Fibroblast of lung (primary cell): ENCODE data around the gene KCNQ2. TPM values are rescaled to one million over a fixed set of nuclear protein-coding genes. Genes with fewer than 3 reads are reported as not detected.

ENCODE experiments used
- DNase-seq, 2 donors: peaks; one replicate each; pipeline versions ENCODE4 v3.0.0 to v3.0.0-alpha.2; 2010; ENCODE audit warnings: low read depth in 2 of 2
- H2AFZ ChIP-seq: 2 replicates; pipeline ENCODE4 v1.5.1; 2012; ENCODE audit warnings: low read length, control low read depth, inconsistent platforms
- H3K27ac ChIP-seq: 2 replicates; pipeline ENCODE4 v1.5.1; 2011; ENCODE audit warnings: low read length, control low read depth; ENCODE audit not compliant: insufficient read depth
- H3K27me3 ChIP-seq: 2 replicates; pipeline ENCODE4 v1.5.1; 2011; ENCODE audit warnings: mild to moderate bottlenecking, low read length; ENCODE audit not compliant: control insufficient read depth, insufficient read depth
- H3K36me3 ChIP-seq: 2 replicates; pipeline ENCODE4 v1.5.1; 2011; ENCODE audit warnings: low read length; ENCODE audit not compliant: control insufficient read depth, insufficient read depth
- H3K4me1 ChIP-seq: 2 replicates; pipeline ENCODE4 v1.5.1; 2011; ENCODE audit warnings: low read length; ENCODE audit not compliant: control insufficient read depth, insufficient read depth; ENCODE audit errors: extremely low read depth
- H3K4me2 ChIP-seq: 2 replicates; pipeline ENCODE4 v1.5.1; 2011; ENCODE audit warnings: low read length, control low read depth; ENCODE audit not compliant: insufficient read depth; ENCODE audit errors: extremely low read depth
- H3K4me3 ChIP-seq, 4 experiments: fragments of 200-600 bp in 1 of 4; sonication (generic) in 1 of 4; replicated peaks in 1 of 4; 2 replicates each; pipeline ENCODE4 v1.5.1; 2011 to 2016; ENCODE audit warnings: low read length in 4 of 4, low read depth in 3 of 4, mild to moderate bottlenecking in 3 of 4, control low read depth in 2 of 4, inconsistent platforms in 1 of 4, mixed read lengths in 1 of 4; ENCODE audit not compliant: insufficient read depth in 1 of 4; ENCODE audit errors: control extremely low read depth in 1 of 4
- H3K79me2 ChIP-seq: 2 replicates; pipeline ENCODE4 v1.5.1; 2012; ENCODE audit warnings: mild to moderate bottlenecking, low read length, inconsistent platforms; ENCODE audit not compliant: control insufficient read depth, insufficient read depth
- H3K9ac ChIP-seq: 2 replicates; pipeline ENCODE4 v1.5.1; 2011; ENCODE audit warnings: mild to moderate bottlenecking, low read length, control low read depth; ENCODE audit not compliant: insufficient read depth
- H3K9me3 ChIP-seq: 2 replicates; pipeline ENCODE4 v1.5.1; 2012; ENCODE audit warnings: low read depth, low read length; ENCODE audit not compliant: control insufficient read depth, insufficient read depth
- H4K20me1 ChIP-seq: 2 replicates; pipeline ENCODE4 v1.5.1; 2011; ENCODE audit warnings: low read length; ENCODE audit not compliant: control insufficient read depth, insufficient read depth; ENCODE audit errors: extremely low read depth
- CTCF ChIP-seq, 2 donors: IDR thresholded peaks in 1 of 2; conservative IDR thresholded peaks in 1 of 2; 1 replicate in 1 of 2; 2 replicates in 1 of 2; pipeline ENCODE4 v1.5.1; 2011 to 2012; ENCODE audit warnings: low read length in 2 of 2, control low read depth in 1 of 2, inconsistent platforms in 1 of 2, low read depth in 1 of 2, mild to moderate bottlenecking in 1 of 2
- EZH2 ChIP-seq: IDR thresholded peaks from 2 replicates; pipeline ENCODE4 v1.5.1; 2012; ENCODE audit warnings: low read length, control low read depth, mild to moderate bottlenecking; ENCODE audit errors: missing control alignments
- polyA plus RNA-seq, 2 donors: library from polyadenylated mRNA; depleted of rRNA in 1 of 2; stranded (reverse) in 1 of 2; unstranded in 1 of 2; fragments of >200 nt; gene quantifications; 2 replicates each; pipeline ENCODE4 v1.2.1, GENCODE V29; 2011 to 2012; ENCODE audit warnings: missing spikeins in 1 of 2
- total RNA-seq: library from RNA; depleted of rRNA; stranded (reverse); fragments of >200 nt; gene quantifications from 2 replicates; pipeline ENCODE4 v1.2.1, GENCODE V29; 2014

KCNQ2 gene
- total and polyA plus RNA-seq, 2 donors (not counting 1 experiment from before 2014, with no cell fraction given), result not detected

DNA sequence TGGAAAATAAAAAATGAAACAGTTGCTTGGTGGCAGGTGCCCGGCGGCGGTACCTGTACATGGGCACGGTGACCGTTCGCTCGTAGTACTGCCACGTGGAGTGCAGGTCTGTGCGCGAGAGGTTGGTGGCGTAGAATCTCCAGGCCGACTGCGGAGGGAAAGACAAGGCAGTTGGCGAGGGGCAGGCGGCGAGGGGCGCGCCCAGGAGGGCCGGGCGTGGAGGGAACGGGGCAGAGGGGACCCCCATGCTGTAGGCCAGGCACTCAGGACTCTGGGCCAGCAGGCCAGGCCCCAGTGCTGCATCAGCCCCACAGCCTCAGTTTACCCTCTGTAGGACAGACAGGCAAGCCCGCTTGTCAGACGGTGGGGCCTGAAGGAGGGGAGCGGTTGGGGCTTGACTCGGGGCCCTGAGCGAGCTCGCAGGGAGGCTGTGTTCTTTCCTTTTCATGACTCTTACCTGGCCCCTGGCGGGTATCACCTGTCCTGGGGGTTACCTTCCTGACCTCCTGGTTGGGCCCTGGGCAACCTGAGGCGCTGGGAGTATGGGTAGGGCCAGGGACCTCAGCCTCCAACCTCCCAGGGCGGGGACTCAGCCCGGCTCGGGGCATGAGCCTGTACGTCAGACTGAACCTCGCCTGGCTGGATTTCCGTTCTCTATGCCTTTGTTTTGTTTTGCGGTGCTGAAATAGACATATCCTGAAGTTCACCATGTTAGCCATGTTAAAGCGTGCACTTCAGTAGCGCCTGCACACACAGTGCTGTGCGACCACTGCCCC is 38.5 kb downstream of the KCNQ2 start:
- no peak for DNase-seq
- Histone ChIP-seq H3K4me3 (no peak overlapping the region), H3K79me2 (no peaks in the 10 kb centered on the region), H2AFZ (no peak overlapping the region), H3K27me3 (no peaks in the 10 kb centered on the region), H3K9ac (no peak overlapping the region), H3K9me3 (no peaks in the 10 kb centered on the region), H4K20me1 (no peaks in the 10 kb centered on the region), H3K36me3 (no peaks in the 10 kb centered on the region), H3K4me1 (no peaks in the 10 kb centered on the region), H3K4me2 (no peak overlapping the region), H3K27ac (no peak overlapping the region)
- TF ChIP-seq CTCF (conservative IDR thresholded peaks at IDR 0.05 in 1 of 2, IDR thresholded peaks at IDR 0.05 in 1 of 2; ENCODE audit: low read depth in 1 of 2, low read length in 2 of 2) (no peak), EZH2 (no peak)

DNA sequence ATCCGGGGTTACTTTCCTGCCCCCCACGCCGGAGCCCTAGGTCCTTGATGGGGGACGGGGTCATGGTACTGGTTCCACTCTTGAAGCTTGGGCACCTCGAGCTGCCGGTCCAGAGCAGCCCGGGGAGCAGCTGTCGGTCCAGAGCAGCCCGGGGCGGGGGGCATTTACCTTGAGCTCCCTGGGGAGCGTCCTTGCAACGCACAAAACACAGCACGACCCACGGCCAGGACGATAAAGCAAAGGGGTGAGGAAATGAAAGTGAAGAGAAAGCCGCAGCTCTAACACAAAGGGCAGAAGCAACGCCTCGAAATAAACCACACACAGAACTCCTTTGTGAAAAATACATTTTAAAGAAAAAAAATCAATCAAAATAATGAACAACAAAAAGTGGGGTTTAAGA is 39.1 kb downstream of the KCNQ2 start:
- Histone ChIP-seq H2AFZ (no peak overlapping the region), H3K4me2 (no peak overlapping the region), H3K27me3 (no peaks in the 10 kb centered on the region), H3K9me3 (no peaks in the 10 kb centered on the region), H3K36me3 (no peaks in the 10 kb centered on the region), H3K4me3 (no peak overlapping the region), H3K4me1 (no peaks in the 10 kb centered on the region), H4K20me1 (no peaks in the 10 kb centered on the region), H3K27ac (no peak overlapping the region), H3K79me2 (no peaks in the 10 kb centered on the region), H3K9ac (no peak overlapping the region)
- TF ChIP-seq EZH2 (no peak), CTCF (conservative IDR thresholded peaks at IDR 0.05 in 1 of 2, IDR thresholded peaks at IDR 0.05 in 1 of 2; ENCODE audit: low read depth in 1 of 2, low read length in 2 of 2) (no peak)
- no peak for DNase-seq

GRCh38 chr20:63432577-63433325 is 39.7 kb downstream of the KCNQ2 start:
- Histone ChIP-seq H2AFZ (no peak overlapping the region), H3K4me3 (no peak overlapping the region), H3K4me1 (no peaks in the 10 kb centered on the region), H4K20me1 (no peaks in the 10 kb centered on the region), H3K79me2 (no peaks in the 10 kb centered on the region), H3K9ac (no peak overlapping the region), H3K9me3 (no peaks in the 10 kb centered on the region), H3K4me2 (no peak overlapping the region), H3K27ac (no peak overlapping the region), H3K27me3 (no peaks in the 10 kb centered on the region), H3K36me3 (no peaks in the 10 kb centered on the region)
- no peak for TF ChIP-seq CTCF (conservative IDR thresholded peaks at IDR 0.05 in 1 of 2, IDR thresholded peaks at IDR 0.05 in 1 of 2; ENCODE audit: low read depth in 1 of 2, low read length in 2 of 2)
- no peak for TF ChIP-seq EZH2
- no peak for DNase-seq
